Neural cell (in vitro differentiated cells): ENCODE results near the gene THG1L. TPM values are rescaled to one million over a fixed set of nuclear protein-coding genes. Genes with fewer than 3 reads are reported as not detected.

Experiments
- H2AFZ ChIP-seq: fragments of 200-600, 300-800 bp; sonication (generic), shearing (Covaris generic); 2 replicates; pipeline ENCODE4 v1.6.0; 2014; ENCODE audit warnings: low read depth, mild to moderate bottlenecking, antibody characterized with exemption, low read length, moderate library complexity
- H3F3A ChIP-seq: fragments of 200-600 bp; shearing (Covaris generic); 2 replicates; pipeline ENCODE4 v1.6.1; 2016; ENCODE audit warnings: mild to moderate bottlenecking, moderate library complexity, mixed read lengths, antibody characterized with exemption, low read length; ENCODE audit not compliant: insufficient read depth, poor library complexity, severe bottlenecking
- H3K27ac ChIP-seq: fragments of 200-600, 300-800 bp; sonication (generic), shearing (Covaris generic); 2 replicates; pipeline ENCODE4 v1.5.1; 2014; ENCODE audit warnings: mild to moderate bottlenecking, low read length, moderate library complexity
- H3K27me3 ChIP-seq: fragments of 300-800, 200-600 bp; sonication (generic), shearing (Covaris generic); 2 replicates; pipeline ENCODE4 v1.6.0; 2014; ENCODE audit warnings: mild to moderate bottlenecking, low read depth, low read length, moderate library complexity; ENCODE audit not compliant: insufficient read depth
- H3K36me3 ChIP-seq: fragments of 300-800, 200-600 bp; sonication (generic), shearing (Covaris generic); 2 replicates; pipeline ENCODE4 v1.5.1; 2014; ENCODE audit warnings: mild to moderate bottlenecking, antibody characterized with exemption, low read length, moderate library complexity; ENCODE audit not compliant: insufficient read depth
- H3K4me2 ChIP-seq: fragments of 300-800, 200-600 bp; sonication (generic), shearing (Covaris generic); 2 replicates; pipeline ENCODE4 v1.6.0; 2014; ENCODE audit warnings: mild to moderate bottlenecking, low read length
- H3K4me3 ChIP-seq: fragments of 300-800, 200-600 bp; sonication (generic), shearing (Covaris generic); 2 replicates; pipeline ENCODE4 v1.5.1; 2014; ENCODE audit warnings: mild to moderate bottlenecking, low read length, moderate library complexity
- H3K79me2 ChIP-seq: fragments of 200-600 bp; shearing (Covaris generic); replicated peaks from 2 replicates; pipeline ENCODE4 v1.6.0; 2014; ENCODE audit warnings: mild to moderate bottlenecking, low read length, moderate library complexity; ENCODE audit not compliant: insufficient read depth
- H3K9ac ChIP-seq: fragments of 300-800, 200-600 bp; sonication (generic), shearing (Covaris generic); 2 replicates; pipeline ENCODE4 v1.6.1; 2016; ENCODE audit warnings: mild to moderate bottlenecking, low read length, mixed read lengths
- H3K9me2 ChIP-seq: fragments of 200-600 bp; shearing (Covaris generic); 2 replicates; pipeline ENCODE4 v1.6.1; 2016; ENCODE audit warnings: mild to moderate bottlenecking, low read length, mixed read lengths; ENCODE audit not compliant: insufficient read depth
- H3K9me3 ChIP-seq: fragments of 200-600, 300-800 bp; sonication (generic), shearing (Covaris generic); 2 replicates; pipeline ENCODE4 v1.6.1; 2016; ENCODE audit warnings: mild to moderate bottlenecking, mixed run types, low read length, moderate library complexity, mixed read lengths
- H4K20me1 ChIP-seq: fragments of 200-600 bp; shearing (Covaris generic); 2 replicates; pipeline ENCODE4 v1.6.1; 2016; ENCODE audit warnings: mild to moderate bottlenecking, mixed run types; ENCODE audit not compliant: insufficient read depth
- CTCF ChIP-seq: fragments of 450-650 bp; IDR thresholded peaks from 2 replicates; pipeline ENCODE4 v1.5.1; 2014; ENCODE audit warnings: antibody characterized with exemption, mild to moderate bottlenecking, moderate library complexity; ENCODE audit not compliant: poor library complexity, severe bottlenecking
- EP300 ChIP-seq: fragments of 450-650 bp; conservative IDR thresholded peaks from 2 replicates; pipeline ENCODE4 v1.6.1; 2014; ENCODE audit warnings: antibody characterized with exemption, mild to moderate bottlenecking, moderate library complexity; ENCODE audit not compliant: poor library complexity, severe bottlenecking
- EZH2 ChIP-seq: fragments of 200-600, 300-800 bp; shearing (Covaris generic), sonication (generic); IDR thresholded peaks from 2 replicates; pipeline ENCODE4 v1.6.1; 2014; ENCODE audit warnings: antibody characterized with exemption, low read length, borderline replicate concordance, mild to moderate bottlenecking; ENCODE audit not compliant: insufficient read depth, poor library complexity, severe bottlenecking
- MXI1 ChIP-seq: fragments of 450-650 bp; conservative IDR thresholded peaks from 2 replicates; pipeline ENCODE4 v1.6.1; 2014; ENCODE audit warnings: antibody characterized with exemption, mild to moderate bottlenecking; ENCODE audit not compliant: poor library complexity, severe bottlenecking
- POLR2AphosphoS5 ChIP-seq: IDR thresholded peaks from 2 replicates; pipeline ENCODE4 v1.6.1; 2012
- RAD21 ChIP-seq: fragments of 450-650 bp; conservative IDR thresholded peaks from 2 replicates; pipeline ENCODE4 v1.6.1; 2014; ENCODE audit warnings: antibody characterized with exemption, mild to moderate bottlenecking, moderate library complexity
- REST ChIP-seq: IDR thresholded peaks from 2 replicates; pipeline ENCODE4 v1.6.1; 2012; ENCODE audit warnings: borderline replicate concordance
- SMC3 ChIP-seq: fragments of 450-650 bp; conservative IDR thresholded peaks from 2 replicates; pipeline ENCODE4 v1.6.1; 2014; ENCODE audit warnings: antibody characterized with exemption, mild to moderate bottlenecking, moderate library complexity; ENCODE audit not compliant: poor library complexity
- TAF1 ChIP-seq: IDR thresholded peaks from 2 replicates; pipeline ENCODE4 v1.6.1; 2012; ENCODE audit warnings: low read depth
- polyA plus RNA-seq: library from polyadenylated mRNA; depleted of rRNA; stranded (reverse); fragments of >200 nt; gene quantifications from 2 replicates; pipeline ENCODE4 v1.2.3, GENCODE V29; 2014

THG1L gene
- polyA plus RNA-seq, 1 donor from 2014 or later = 11.9 TPM

GRCh38 chr5:157709346-157709745 is 21.9 kb upstream of the THG1L start:
- Histone ChIP-seq H3K4me3 (no peak overlapping the region), H3F3A (no peaks in the 10 kb centered on the region), H3K9ac (no peak overlapping the region), H3K36me3 (no peaks in the 10 kb centered on the region), H3K4me2 (no peak overlapping the region), H2AFZ (no peak overlapping the region), H3K9me2 (no peaks in the 10 kb centered on the region), H3K27ac (no peak overlapping the region), H3K9me3 (no peaks in the 10 kb centered on the region), H3K79me2 (no peaks in the 10 kb centered on the region), H4K20me1 (no peaks in the 10 kb centered on the region), H3K27me3 (no peaks in the 10 kb centered on the region)
- no peak for TF ChIP-seq EP300
- no peak for TF ChIP-seq MXI1
- no peak for TF ChIP-seq REST
- TF ChIP-seq SMC3 = no peak
- TF ChIP-seq CTCF = no peak
- no peak for TF ChIP-seq RAD21
- TF ChIP-seq EZH2 = no peak
- TF ChIP-seq POLR2AphosphoS5 = no peak
- no peak for TF ChIP-seq TAF1

GRCh38 chr5:157710431-157710830 is 20.8 kb upstream of the THG1L start:
- Histone ChIP-seq H4K20me1 (no peaks in the 10 kb centered on the region), H3K9me3 (no peaks in the 10 kb centered on the region), H3K9me2 (no peaks in the 10 kb centered on the region), H3K4me2 (no peak overlapping the region), H3K4me3 (no peak overlapping the region), H3K36me3 (no peaks in the 10 kb centered on the region), H3K79me2 (no peaks in the 10 kb centered on the region), H3F3A (no peaks in the 10 kb centered on the region), H3K27me3 (no peaks in the 10 kb centered on the region), H3K9ac (no peak overlapping the region), H3K27ac (no peak overlapping the region), H2AFZ (no peak overlapping the region)
- TF ChIP-seq REST (no peak), TAF1 (no peak), EZH2 (no peak), MXI1 (no peak), RAD21 (no peak), CTCF (no peak), SMC3 (no peak), POLR2AphosphoS5 (no peak), EP300 (no peak)
